ENCODE results near the gene PTGER1. TPM values are rescaled to one million over a fixed set of nuclear protein-coding genes. Genes with fewer than 3 reads are reported as not detected.

PTGER1 gene
- total RNA-seq, 1 experiment from 2014 or later: 2.2 TPM

DNA sequence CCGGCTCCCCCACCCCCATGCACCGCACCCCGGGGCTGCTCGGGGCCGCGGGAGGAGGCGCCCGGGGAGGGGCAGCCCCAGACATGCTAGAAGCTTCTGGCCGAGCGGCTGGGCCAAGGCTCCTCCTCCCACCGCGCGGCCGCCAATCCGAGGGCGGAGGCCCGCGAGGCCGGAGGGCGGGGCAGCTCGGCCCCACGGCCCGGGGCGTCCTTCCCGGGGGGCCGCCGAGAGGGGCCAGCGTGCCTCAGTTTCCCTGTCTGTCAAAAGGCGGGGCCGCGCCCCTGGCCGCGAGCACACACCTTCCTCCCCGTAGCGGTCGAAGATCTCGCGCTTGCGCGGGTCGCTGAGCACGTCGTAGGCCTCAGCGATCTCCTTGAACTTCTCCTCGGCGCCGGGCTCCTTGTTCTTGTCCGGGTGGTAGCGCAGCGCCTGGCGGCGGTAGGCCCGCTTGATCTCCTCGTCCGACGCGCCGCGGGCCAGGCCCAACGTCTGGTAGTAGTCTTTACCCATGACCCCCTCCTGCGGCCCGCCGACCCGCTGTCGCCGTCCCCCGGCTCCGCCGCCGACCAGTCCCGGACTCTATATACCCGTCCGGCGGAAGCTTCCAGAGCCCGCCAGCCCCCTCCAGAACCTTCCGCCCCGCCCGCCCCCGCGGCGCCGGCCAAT, 42.8 kb upstream of the PTGER1 start, which contains the start of gene DNAJB1:
Gene DNAJB1 (minus strand): TSS at position 558 of the 666 bp plus-strand sequence. CDS start 48 bp downstream, at position 510.
- peak within 1 kb of the TSS; percentile 70 for H2AFZ ChIP-seq (ENCODE audit: low read length)
- ChIA-PET CTCF (interaction anchor here (0.5 to 1.1 kb wide), 8 partner anchors 11 to 377 kb away, joined by 3 to 6 read pairs (median 4); no protein-coding TSS in a partner anchor), POLR2A (ENCODE audit: unreplicated experiment) (interaction anchor here (0.5 to 1.9 kb wide), 10 partner anchors 9 to 500 kb away, joined by 3 to 15 read pairs (median 5); partner anchors contain the start of gene GIPC1)
- peak within 1 kb of the TSS; percentile 98 for H3K4me2 ChIP-seq (ENCODE audit: low read length)
- no peaks in the 10 kb centered on the region for H3K9me2 ChIP-seq (replicated peaks; ENCODE audit: low read length)
- ATAC-seq (peak; percentile 63), DNase-seq (peak; percentile 76)
- H3K27ac ChIP-seq (ENCODE audit: low read length): peak within 1 kb of the TSS; percentile 93
- peaks cover 46% of the 10 kb centered on the region for H3K79me2 ChIP-seq (ENCODE audit: low read length)
- no peaks in the 10 kb centered on the region for H3K9me3 ChIP-seq (ENCODE audit: low read length)
- peaks cover 33% of the 10 kb centered on the region for H3F3A ChIP-seq (ENCODE audit: low read length, unreplicated experiment)
- H3K9ac ChIP-seq (ENCODE audit: low read length): peak within 1 kb of the TSS; percentile 92
- peaks cover 43% of the 10 kb centered on the region for H3K4me1 ChIP-seq (ENCODE audit: insufficient read depth, low read length)
- peaks cover 38% of the 10 kb centered on the region for H3K36me3 ChIP-seq (ENCODE audit: low read depth, low read length)
- H3K27me3 ChIP-seq (ENCODE audit: low read length): no peaks in the 10 kb centered on the region
- intact Hi-C loops (cut with micrococcal nuclease): loop anchor here (2.0 kb wide), 1 partner anchor 31 kb away; no protein-coding TSS in a partner anchor
- BruUV-seq (replicated peaks): no TSS peak
- H4K20me1 ChIP-seq (ENCODE audit: low read length): peaks cover 39% of the 10 kb centered on the region
- H3K4me3 ChIP-seq (ENCODE audit: low read length): peak within 1 kb of the TSS; percentile 96
- no peak for TF ChIP-seq EZH2phosphoT487 (IDR thresholded peaks at IDR 0.05; ENCODE audit: borderline replicate concordance, low read length)
- TF ChIP-seq CTCF (conservative IDR thresholded peaks at IDR 0.05; ENCODE audit: low read depth, low read length): no peak
- TF ChIP-seq EZH2 (IDR thresholded peaks at IDR 0.05; ENCODE audit: low read length, unreplicated experiment): no peak

- Histone ChIP-seq H3K79me2 (ENCODE audit: low read length) (peaks cover 46% of the 10 kb centered on the region), H3F3A (ENCODE audit: low read length, unreplicated experiment) (peaks cover 33% of the 10 kb centered on the region), H2AFZ (ENCODE audit: low read length) (no peak overlapping the region), H4K20me1 (ENCODE audit: low read length) (peaks cover 39% of the 10 kb centered on the region), H3K4me1 (ENCODE audit: insufficient read depth, low read length) (peaks cover 43% of the 10 kb centered on the region), H3K36me3 (ENCODE audit: low read depth, low read length) (peaks cover 38% of the 10 kb centered on the region), H3K27me3 (ENCODE audit: low read length) (no peaks in the 10 kb centered on the region), H3K9me3 (ENCODE audit: low read length) (no peaks in the 10 kb centered on the region), H3K9ac (ENCODE audit: low read length) (peak overlapping the region; percentile 92), H3K27ac (ENCODE audit: low read length) (peak overlapping the region; percentile 77; the same call in 1 of the 2 replicates), H3K4me2 (ENCODE audit: low read length) (peak overlapping the region; percentile 98), H3K9me2 (replicated peaks; ENCODE audit: low read length) (no peaks in the 10 kb centered on the region), H3K4me3 (ENCODE audit: low read length) (peak overlapping the region; percentile 96)
- DNase-seq (no peak), ATAC-seq (peak; percentile 0; the same call in 1 of the 2 replicates)
- ChIA-PET POLR2A (ENCODE audit: unreplicated experiment) (interaction anchor here (0.5 to 1.9 kb wide), 4 partner anchors 8 to 21 kb away, joined by 3 to 11 read pairs (median 4); no protein-coding TSS in a partner anchor), CTCF (interaction anchor here (0.6 to 1.1 kb wide), 2 partner anchors 38 to 43 kb away, joined by 4 read pairs; no protein-coding TSS in a partner anchor)
- no TSS peak for BruUV-seq (replicated peaks)
- TF ChIP-seq CTCF (conservative IDR thresholded peaks at IDR 0.05; ENCODE audit: low read depth, low read length) (no peak), EZH2phosphoT487 (IDR thresholded peaks at IDR 0.05; ENCODE audit: borderline replicate concordance, low read length) (no peak), EZH2 (IDR thresholded peaks at IDR 0.05; ENCODE audit: low read length, unreplicated experiment) (no peak)
- intact Hi-C loops (cut with micrococcal nuclease): loop anchor here (2.0 kb wide), 1 partner anchor 31 kb away; no protein-coding TSS in a partner anchor
Observed at GRCh38 chr19:14517446-14517839, 42.3 kb upstream of the PTGER1 start.
